Prostate gland (tissue), 2 donors: ENCODE data around the gene DYNLT3.

ENCODE experiments used
- CTCF ChIP-seq, 4 experiments: fragments of 200-600 bp in 2 of 4; fragments of 450-650 bp in 2 of 4; sonication (generic) in 2 of 4; IDR thresholded peaks; 1 replicate in 3 of 4; 2 replicates in 1 of 4; pipeline ENCODE4 v1.5.1; 2016 to 2019; ENCODE audit warnings: antibody characterized with exemption in 4 of 4, mild to moderate bottlenecking in 2 of 4, moderate library complexity in 2 of 4
- POLR2A ChIP-seq: fragments of 450-650 bp; IDR thresholded peaks from one replicate; pipeline ENCODE4 v1.6.1; 2016; ENCODE audit warnings: antibody characterized with exemption, mild to moderate bottlenecking

GRCh38 chrX:37796805-37797204 lies 50.6 kb downstream of the DYNLT3 start:
- no peak for TF ChIP-seq CTCF (IDR thresholded peaks at IDR 0.05)
- TF ChIP-seq POLR2A, result no peak
